Adrenal gland (tissue), 5 donors: ENCODE measurements around the gene DDX52.

Experiments
- CTCF ChIP-seq, 6 experiments: fragments of 450-650 bp in 4 of 6; fragments of 200-600 bp in 2 of 6; sonication (generic) in 1 of 6; IDR thresholded peaks; 1 replicate in 5 of 6; 2 replicates in 1 of 6; pipeline versions ENCODE4 v1.5.1 to v1.8.0; 2016 to 2021; ENCODE audit warnings: antibody characterized with exemption in 6 of 6, mild to moderate bottlenecking in 2 of 6, moderate library complexity in 1 of 6
- POLR2A ChIP-seq, 2 donors: fragments of 450-650 bp; IDR thresholded peaks; one replicate each; pipeline ENCODE4 v1.6.1; 2017; ENCODE audit warnings: antibody characterized with exemption in 2 of 2, mild to moderate bottlenecking in 2 of 2, moderate library complexity in 1 of 2
- donor health status: DM: no; HTN: no; CAD: no.

- TF ChIP-seq CTCF (IDR thresholded peaks at IDR 0.05) (no peak), POLR2A (IDR thresholded peaks at IDR 0.05) (no peak)
These were observed 4.6 kb upstream of the DDX52 start for GRCh38 chr17:37647856-37648255.
